Uterus (tissue), 2 donors: ENCODE measurements around the gene RPL19.

Experiments
- CTCF ChIP-seq, 4 experiments: fragments of 200-600 bp in 2 of 4; fragments of 450-650 bp in 2 of 4; sonication (generic) in 2 of 4; IDR thresholded peaks; one replicate each; pipeline ENCODE4 v1.5.1; 2016 to 2019; ENCODE audit warnings: antibody characterized with exemption in 4 of 4, mild to moderate bottlenecking in 2 of 4, moderate library complexity in 1 of 4
- POLR2A ChIP-seq, 2 donors: fragments of 450-650 bp; IDR thresholded peaks; one replicate each; pipeline ENCODE4 v1.6.1; 2016; ENCODE audit warnings: antibody characterized with exemption in 2 of 2, mild to moderate bottlenecking in 1 of 2, moderate library complexity in 1 of 2

- TF ChIP-seq CTCF (IDR thresholded peaks at IDR 0.05) (no peak), POLR2A (IDR thresholded peaks at IDR 0.05) (no peak)
Observed at GRCh38 chr17:39191750-39192510, 8.2 kb upstream of the RPL19 start.
